Neural cell (in vitro differentiated cells): ENCODE measurements around the gene NECTIN1. TPM values are rescaled to one million over a fixed set of nuclear protein-coding genes. Genes with fewer than 3 reads are reported as not detected.

ENCODE experiments used
- H2AFZ ChIP-seq: fragments of 200-600, 300-800 bp; sonication (generic), shearing (Covaris generic); 2 replicates; pipeline ENCODE4 v1.6.0; 2014; ENCODE audit warnings: low read depth, mild to moderate bottlenecking, antibody characterized with exemption, low read length, moderate library complexity
- H3F3A ChIP-seq: fragments of 200-600 bp; shearing (Covaris generic); 2 replicates; pipeline ENCODE4 v1.6.1; 2016; ENCODE audit warnings: mild to moderate bottlenecking, moderate library complexity, mixed read lengths, antibody characterized with exemption, low read length; ENCODE audit not compliant: insufficient read depth, poor library complexity, severe bottlenecking
- H3K27ac ChIP-seq: fragments of 200-600, 300-800 bp; sonication (generic), shearing (Covaris generic); 2 replicates; pipeline ENCODE4 v1.5.1; 2014; ENCODE audit warnings: mild to moderate bottlenecking, low read length, moderate library complexity
- H3K27me3 ChIP-seq: fragments of 300-800, 200-600 bp; sonication (generic), shearing (Covaris generic); 2 replicates; pipeline ENCODE4 v1.6.0; 2014; ENCODE audit warnings: mild to moderate bottlenecking, low read depth, low read length, moderate library complexity; ENCODE audit not compliant: insufficient read depth
- H3K36me3 ChIP-seq: fragments of 300-800, 200-600 bp; sonication (generic), shearing (Covaris generic); 2 replicates; pipeline ENCODE4 v1.5.1; 2014; ENCODE audit warnings: mild to moderate bottlenecking, antibody characterized with exemption, low read length, moderate library complexity; ENCODE audit not compliant: insufficient read depth
- H3K4me2 ChIP-seq: fragments of 300-800, 200-600 bp; sonication (generic), shearing (Covaris generic); 2 replicates; pipeline ENCODE4 v1.6.0; 2014; ENCODE audit warnings: mild to moderate bottlenecking, low read length
- H3K4me3 ChIP-seq: fragments of 300-800, 200-600 bp; sonication (generic), shearing (Covaris generic); 2 replicates; pipeline ENCODE4 v1.5.1; 2014; ENCODE audit warnings: mild to moderate bottlenecking, low read length, moderate library complexity
- H3K79me2 ChIP-seq: fragments of 200-600 bp; shearing (Covaris generic); replicated peaks from 2 replicates; pipeline ENCODE4 v1.6.0; 2014; ENCODE audit warnings: mild to moderate bottlenecking, low read length, moderate library complexity; ENCODE audit not compliant: insufficient read depth
- H3K9ac ChIP-seq: fragments of 300-800, 200-600 bp; sonication (generic), shearing (Covaris generic); 2 replicates; pipeline ENCODE4 v1.6.1; 2016; ENCODE audit warnings: mild to moderate bottlenecking, low read length, mixed read lengths
- H3K9me2 ChIP-seq: fragments of 200-600 bp; shearing (Covaris generic); 2 replicates; pipeline ENCODE4 v1.6.1; 2016; ENCODE audit warnings: mild to moderate bottlenecking, low read length, mixed read lengths; ENCODE audit not compliant: insufficient read depth
- H3K9me3 ChIP-seq: fragments of 200-600, 300-800 bp; sonication (generic), shearing (Covaris generic); 2 replicates; pipeline ENCODE4 v1.6.1; 2016; ENCODE audit warnings: mild to moderate bottlenecking, mixed run types, low read length, moderate library complexity, mixed read lengths
- H4K20me1 ChIP-seq: fragments of 200-600 bp; shearing (Covaris generic); 2 replicates; pipeline ENCODE4 v1.6.1; 2016; ENCODE audit warnings: mild to moderate bottlenecking, mixed run types; ENCODE audit not compliant: insufficient read depth
- EP300 ChIP-seq: fragments of 450-650 bp; conservative IDR thresholded peaks from 2 replicates; pipeline ENCODE4 v1.6.1; 2014; ENCODE audit warnings: antibody characterized with exemption, mild to moderate bottlenecking, moderate library complexity; ENCODE audit not compliant: poor library complexity, severe bottlenecking
- EZH2 ChIP-seq: fragments of 200-600, 300-800 bp; shearing (Covaris generic), sonication (generic); IDR thresholded peaks from 2 replicates; pipeline ENCODE4 v1.6.1; 2014; ENCODE audit warnings: antibody characterized with exemption, low read length, borderline replicate concordance, mild to moderate bottlenecking; ENCODE audit not compliant: insufficient read depth, poor library complexity, severe bottlenecking
- MXI1 ChIP-seq: fragments of 450-650 bp; conservative IDR thresholded peaks from 2 replicates; pipeline ENCODE4 v1.6.1; 2014; ENCODE audit warnings: antibody characterized with exemption, mild to moderate bottlenecking; ENCODE audit not compliant: poor library complexity, severe bottlenecking
- POLR2AphosphoS5 ChIP-seq: IDR thresholded peaks from 2 replicates; pipeline ENCODE4 v1.6.1; 2012
- RAD21 ChIP-seq: fragments of 450-650 bp; conservative IDR thresholded peaks from 2 replicates; pipeline ENCODE4 v1.6.1; 2014; ENCODE audit warnings: antibody characterized with exemption, mild to moderate bottlenecking, moderate library complexity
- SMC3 ChIP-seq: fragments of 450-650 bp; conservative IDR thresholded peaks from 2 replicates; pipeline ENCODE4 v1.6.1; 2014; ENCODE audit warnings: antibody characterized with exemption, mild to moderate bottlenecking, moderate library complexity; ENCODE audit not compliant: poor library complexity
- TAF1 ChIP-seq: IDR thresholded peaks from 2 replicates; pipeline ENCODE4 v1.6.1; 2012; ENCODE audit warnings: low read depth
- polyA plus RNA-seq: library from polyadenylated mRNA; depleted of rRNA; stranded (reverse); fragments of >200 nt; gene quantifications from 2 replicates; pipeline ENCODE4 v1.2.3, GENCODE V29; 2014
- TF ChIP-seq, protein P1 (sequence below): fragments of 450-650 bp; IDR thresholded peaks from 2 replicates; pipeline ENCODE4 v1.5.1; 2014; ENCODE audit warnings: antibody characterized with exemption, mild to moderate bottlenecking, moderate library complexity; ENCODE audit not compliant: poor library complexity, severe bottlenecking
- TF ChIP-seq, protein P2 (sequence below): IDR thresholded peaks from 2 replicates; pipeline ENCODE4 v1.6.1; 2012; ENCODE audit warnings: borderline replicate concordance

NECTIN1 gene
- polyA plus RNA-seq, 1 donor from 2014 or later: 5.6 TPM

DNA sequence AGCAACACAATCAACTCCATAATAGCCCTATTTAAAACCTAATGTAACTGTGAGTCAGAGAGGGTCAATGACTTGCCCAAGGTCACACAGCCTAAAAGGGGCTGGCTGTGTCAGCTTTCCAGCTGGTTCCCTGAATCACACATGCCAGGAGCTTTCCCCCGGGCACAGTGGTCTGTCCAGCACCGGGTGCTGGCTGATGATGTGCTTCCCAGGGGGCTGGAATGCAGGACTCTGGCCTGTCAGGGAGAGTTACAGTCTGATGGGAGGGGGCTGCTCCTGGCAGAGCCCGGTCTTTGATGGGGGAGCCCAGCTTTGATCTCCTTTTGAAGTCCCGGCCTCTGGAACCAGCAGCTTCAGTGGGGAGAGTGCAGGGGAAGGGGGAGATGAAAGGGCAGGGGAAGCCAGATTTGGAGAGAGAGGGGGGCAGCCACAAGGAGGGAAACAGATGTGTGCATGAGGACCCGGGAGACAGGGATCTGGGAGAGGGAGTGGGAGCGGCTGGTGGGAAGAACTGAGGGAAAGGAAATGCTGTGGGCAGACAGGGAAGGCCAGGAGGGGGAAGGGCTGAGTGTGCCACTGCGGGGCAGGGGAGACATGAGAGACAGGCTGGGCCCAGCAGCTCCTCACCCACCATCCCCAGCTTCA is 102.7 kb downstream of the NECTIN1 start:
- TF ChIP-seq EP300 (no peak), POLR2AphosphoS5 (no peak), SMC3 (no peak), RAD21 (no peak), TAF1 (no peak), EZH2 (no peak), MXI1 (no peak)
- TF ChIP-seq, protein P1, sequence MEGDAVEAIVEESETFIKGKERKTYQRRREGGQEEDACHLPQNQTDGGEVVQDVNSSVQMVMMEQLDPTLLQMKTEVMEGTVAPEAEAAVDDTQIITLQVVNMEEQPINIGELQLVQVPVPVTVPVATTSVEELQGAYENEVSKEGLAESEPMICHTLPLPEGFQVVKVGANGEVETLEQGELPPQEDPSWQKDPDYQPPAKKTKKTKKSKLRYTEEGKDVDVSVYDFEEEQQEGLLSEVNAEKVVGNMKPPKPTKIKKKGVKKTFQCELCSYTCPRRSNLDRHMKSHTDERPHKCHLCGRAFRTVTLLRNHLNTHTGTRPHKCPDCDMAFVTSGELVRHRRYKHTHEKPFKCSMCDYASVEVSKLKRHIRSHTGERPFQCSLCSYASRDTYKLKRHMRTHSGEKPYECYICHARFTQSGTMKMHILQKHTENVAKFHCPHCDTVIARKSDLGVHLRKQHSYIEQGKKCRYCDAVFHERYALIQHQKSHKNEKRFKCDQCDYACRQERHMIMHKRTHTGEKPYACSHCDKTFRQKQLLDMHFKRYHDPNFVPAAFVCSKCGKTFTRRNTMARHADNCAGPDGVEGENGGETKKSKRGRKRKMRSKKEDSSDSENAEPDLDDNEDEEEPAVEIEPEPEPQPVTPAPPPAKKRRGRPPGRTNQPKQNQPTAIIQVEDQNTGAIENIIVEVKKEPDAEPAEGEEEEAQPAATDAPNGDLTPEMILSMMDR: no peak
- TF ChIP-seq, protein P2, sequence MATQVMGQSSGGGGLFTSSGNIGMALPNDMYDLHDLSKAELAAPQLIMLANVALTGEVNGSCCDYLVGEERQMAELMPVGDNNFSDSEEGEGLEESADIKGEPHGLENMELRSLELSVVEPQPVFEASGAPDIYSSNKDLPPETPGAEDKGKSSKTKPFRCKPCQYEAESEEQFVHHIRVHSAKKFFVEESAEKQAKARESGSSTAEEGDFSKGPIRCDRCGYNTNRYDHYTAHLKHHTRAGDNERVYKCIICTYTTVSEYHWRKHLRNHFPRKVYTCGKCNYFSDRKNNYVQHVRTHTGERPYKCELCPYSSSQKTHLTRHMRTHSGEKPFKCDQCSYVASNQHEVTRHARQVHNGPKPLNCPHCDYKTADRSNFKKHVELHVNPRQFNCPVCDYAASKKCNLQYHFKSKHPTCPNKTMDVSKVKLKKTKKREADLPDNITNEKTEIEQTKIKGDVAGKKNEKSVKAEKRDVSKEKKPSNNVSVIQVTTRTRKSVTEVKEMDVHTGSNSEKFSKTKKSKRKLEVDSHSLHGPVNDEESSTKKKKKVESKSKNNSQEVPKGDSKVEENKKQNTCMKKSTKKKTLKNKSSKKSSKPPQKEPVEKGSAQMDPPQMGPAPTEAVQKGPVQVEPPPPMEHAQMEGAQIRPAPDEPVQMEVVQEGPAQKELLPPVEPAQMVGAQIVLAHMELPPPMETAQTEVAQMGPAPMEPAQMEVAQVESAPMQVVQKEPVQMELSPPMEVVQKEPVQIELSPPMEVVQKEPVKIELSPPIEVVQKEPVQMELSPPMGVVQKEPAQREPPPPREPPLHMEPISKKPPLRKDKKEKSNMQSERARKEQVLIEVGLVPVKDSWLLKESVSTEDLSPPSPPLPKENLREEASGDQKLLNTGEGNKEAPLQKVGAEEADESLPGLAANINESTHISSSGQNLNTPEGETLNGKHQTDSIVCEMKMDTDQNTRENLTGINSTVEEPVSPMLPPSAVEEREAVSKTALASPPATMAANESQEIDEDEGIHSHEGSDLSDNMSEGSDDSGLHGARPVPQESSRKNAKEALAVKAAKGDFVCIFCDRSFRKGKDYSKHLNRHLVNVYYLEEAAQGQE: no peak
- Histone ChIP-seq H3K36me3 (no peaks in the 10 kb centered on the region), H2AFZ (no peak overlapping the region), H3K9me3 (no peaks in the 10 kb centered on the region), H3K4me2 (no peak overlapping the region), H3K27me3 (no peaks in the 10 kb centered on the region), H3K9me2 (no peaks in the 10 kb centered on the region), H3K79me2 (no peaks in the 10 kb centered on the region), H3K9ac (no peak overlapping the region), H3F3A (no peaks in the 10 kb centered on the region), H3K4me3 (no peak overlapping the region), H4K20me1 (no peaks in the 10 kb centered on the region), H3K27ac (no peak overlapping the region)

DNA sequence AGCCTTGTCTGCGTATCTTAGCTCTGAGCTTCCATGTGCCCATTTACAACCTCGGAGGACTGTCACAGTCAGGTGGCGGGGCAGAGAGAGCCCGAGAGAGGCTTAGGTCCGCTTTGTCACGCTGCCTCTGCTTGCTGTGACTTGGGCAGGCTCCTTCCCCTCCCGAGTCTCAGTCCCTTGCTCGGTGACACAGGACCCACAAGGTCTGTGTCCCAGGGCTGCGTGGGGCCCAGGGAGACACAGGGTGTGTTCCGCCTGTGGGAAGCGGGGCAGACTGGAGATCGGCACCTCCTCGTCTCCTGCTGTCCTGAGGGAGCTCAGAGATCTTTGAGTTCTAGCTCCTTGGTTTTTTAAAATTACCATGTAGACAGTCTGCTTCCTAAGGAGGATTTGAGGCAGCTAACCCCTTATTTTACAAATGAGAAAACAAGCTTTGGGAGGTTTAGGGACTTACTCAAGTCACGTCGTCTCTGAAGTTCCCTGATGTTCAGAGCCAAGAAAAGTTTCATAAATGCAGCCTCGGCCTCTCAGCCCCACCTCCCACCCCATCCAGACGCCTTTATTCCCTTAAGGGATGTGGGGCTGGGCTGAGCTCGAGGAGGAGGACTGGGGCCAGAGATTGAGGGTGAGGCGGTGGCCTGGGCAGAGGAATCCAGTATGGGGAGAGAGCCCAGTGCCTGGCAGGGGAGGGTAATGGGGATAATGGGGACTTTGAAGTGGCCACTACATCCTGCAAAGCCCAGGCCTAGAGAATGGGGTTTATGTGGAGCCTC is 103.6 kb downstream of the NECTIN1 start:
- Histone ChIP-seq H3K27me3 (no peaks in the 10 kb centered on the region), H3K79me2 (no peaks in the 10 kb centered on the region), H4K20me1 (no peaks in the 10 kb centered on the region), H3K27ac (no peak overlapping the region), H3K36me3 (no peaks in the 10 kb centered on the region), H3K4me3 (no peak overlapping the region), H2AFZ (no peak overlapping the region), H3K9me3 (no peaks in the 10 kb centered on the region), H3F3A (no peaks in the 10 kb centered on the region), H3K9ac (no peak overlapping the region), H3K4me2 (no peak overlapping the region), H3K9me2 (no peaks in the 10 kb centered on the region)
- TF ChIP-seq, protein P1: no peak
- TF ChIP-seq EZH2: no peak
